GM23338 (cell line): ENCODE measurements around the gene ATOH7.

Experiments
- POLR2AphosphoS5 ChIP-seq: IDR thresholded peaks from 2 replicates; pipeline ENCODE4 v1.6.1; 2016; ENCODE audit warnings: antibody characterized with exemption, low read depth
- TF ChIP-seq, protein P1 (sequence below): IDR thresholded peaks from one replicate; pipeline ENCODE4 v1.6.1; 2018; ENCODE audit warnings: antibody characterized with exemption; ENCODE audit not compliant: unreplicated experiment
- TF ChIP-seq, protein P2 (sequence below), 2 experiments: fragments of 200-600 bp in 1 of 2; sonication (generic) in 1 of 2; conservative IDR thresholded peaks; 2 replicates each; pipeline versions ENCODE4 v1.5.1 to v1.6.1; 2016 to 2017; ENCODE audit warnings: antibody characterized with exemption in 2 of 2, low read depth in 2 of 2, mild to moderate bottlenecking in 2 of 2, moderate library complexity in 1 of 2
- TF ChIP-seq, protein P3 (sequence below): fragments of 250-450 bp; sonication (Bioruptor Pico); IDR thresholded peaks from 2 replicates; pipeline ENCODE4 v1.5.0; 2020; ENCODE audit warnings: mild to moderate bottlenecking, moderate library complexity

DNA sequence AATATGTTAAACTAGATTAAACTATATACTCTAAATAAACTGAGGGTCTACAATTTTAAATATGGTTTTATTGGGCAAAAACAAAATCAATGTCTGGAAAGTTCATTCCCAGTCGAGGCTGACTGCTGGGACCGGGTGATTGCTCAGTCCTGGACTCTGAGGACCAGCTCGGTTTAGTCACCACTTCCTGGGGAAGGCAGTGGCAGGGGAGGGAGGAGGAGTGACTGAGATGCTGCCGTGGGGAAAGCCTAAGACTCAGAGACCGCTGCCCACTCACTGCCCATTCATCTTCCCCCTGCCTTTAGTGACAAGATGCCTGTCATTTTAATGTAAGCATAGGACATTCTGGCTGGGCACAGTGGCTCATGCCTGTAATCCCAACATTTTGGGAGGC lies 29.0 kb downstream of the ATOH7 start:
- TF ChIP-seq, protein P1, sequence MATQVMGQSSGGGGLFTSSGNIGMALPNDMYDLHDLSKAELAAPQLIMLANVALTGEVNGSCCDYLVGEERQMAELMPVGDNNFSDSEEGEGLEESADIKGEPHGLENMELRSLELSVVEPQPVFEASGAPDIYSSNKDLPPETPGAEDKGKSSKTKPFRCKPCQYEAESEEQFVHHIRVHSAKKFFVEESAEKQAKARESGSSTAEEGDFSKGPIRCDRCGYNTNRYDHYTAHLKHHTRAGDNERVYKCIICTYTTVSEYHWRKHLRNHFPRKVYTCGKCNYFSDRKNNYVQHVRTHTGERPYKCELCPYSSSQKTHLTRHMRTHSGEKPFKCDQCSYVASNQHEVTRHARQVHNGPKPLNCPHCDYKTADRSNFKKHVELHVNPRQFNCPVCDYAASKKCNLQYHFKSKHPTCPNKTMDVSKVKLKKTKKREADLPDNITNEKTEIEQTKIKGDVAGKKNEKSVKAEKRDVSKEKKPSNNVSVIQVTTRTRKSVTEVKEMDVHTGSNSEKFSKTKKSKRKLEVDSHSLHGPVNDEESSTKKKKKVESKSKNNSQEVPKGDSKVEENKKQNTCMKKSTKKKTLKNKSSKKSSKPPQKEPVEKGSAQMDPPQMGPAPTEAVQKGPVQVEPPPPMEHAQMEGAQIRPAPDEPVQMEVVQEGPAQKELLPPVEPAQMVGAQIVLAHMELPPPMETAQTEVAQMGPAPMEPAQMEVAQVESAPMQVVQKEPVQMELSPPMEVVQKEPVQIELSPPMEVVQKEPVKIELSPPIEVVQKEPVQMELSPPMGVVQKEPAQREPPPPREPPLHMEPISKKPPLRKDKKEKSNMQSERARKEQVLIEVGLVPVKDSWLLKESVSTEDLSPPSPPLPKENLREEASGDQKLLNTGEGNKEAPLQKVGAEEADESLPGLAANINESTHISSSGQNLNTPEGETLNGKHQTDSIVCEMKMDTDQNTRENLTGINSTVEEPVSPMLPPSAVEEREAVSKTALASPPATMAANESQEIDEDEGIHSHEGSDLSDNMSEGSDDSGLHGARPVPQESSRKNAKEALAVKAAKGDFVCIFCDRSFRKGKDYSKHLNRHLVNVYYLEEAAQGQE = no peak
- no peak for TF ChIP-seq POLR2AphosphoS5
- TF ChIP-seq, protein P2, sequence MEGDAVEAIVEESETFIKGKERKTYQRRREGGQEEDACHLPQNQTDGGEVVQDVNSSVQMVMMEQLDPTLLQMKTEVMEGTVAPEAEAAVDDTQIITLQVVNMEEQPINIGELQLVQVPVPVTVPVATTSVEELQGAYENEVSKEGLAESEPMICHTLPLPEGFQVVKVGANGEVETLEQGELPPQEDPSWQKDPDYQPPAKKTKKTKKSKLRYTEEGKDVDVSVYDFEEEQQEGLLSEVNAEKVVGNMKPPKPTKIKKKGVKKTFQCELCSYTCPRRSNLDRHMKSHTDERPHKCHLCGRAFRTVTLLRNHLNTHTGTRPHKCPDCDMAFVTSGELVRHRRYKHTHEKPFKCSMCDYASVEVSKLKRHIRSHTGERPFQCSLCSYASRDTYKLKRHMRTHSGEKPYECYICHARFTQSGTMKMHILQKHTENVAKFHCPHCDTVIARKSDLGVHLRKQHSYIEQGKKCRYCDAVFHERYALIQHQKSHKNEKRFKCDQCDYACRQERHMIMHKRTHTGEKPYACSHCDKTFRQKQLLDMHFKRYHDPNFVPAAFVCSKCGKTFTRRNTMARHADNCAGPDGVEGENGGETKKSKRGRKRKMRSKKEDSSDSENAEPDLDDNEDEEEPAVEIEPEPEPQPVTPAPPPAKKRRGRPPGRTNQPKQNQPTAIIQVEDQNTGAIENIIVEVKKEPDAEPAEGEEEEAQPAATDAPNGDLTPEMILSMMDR (conservative IDR thresholded peaks at IDR 0.05; ENCODE audit: low read depth in 2 of 2) = no peak
- TF ChIP-seq, protein P3, sequence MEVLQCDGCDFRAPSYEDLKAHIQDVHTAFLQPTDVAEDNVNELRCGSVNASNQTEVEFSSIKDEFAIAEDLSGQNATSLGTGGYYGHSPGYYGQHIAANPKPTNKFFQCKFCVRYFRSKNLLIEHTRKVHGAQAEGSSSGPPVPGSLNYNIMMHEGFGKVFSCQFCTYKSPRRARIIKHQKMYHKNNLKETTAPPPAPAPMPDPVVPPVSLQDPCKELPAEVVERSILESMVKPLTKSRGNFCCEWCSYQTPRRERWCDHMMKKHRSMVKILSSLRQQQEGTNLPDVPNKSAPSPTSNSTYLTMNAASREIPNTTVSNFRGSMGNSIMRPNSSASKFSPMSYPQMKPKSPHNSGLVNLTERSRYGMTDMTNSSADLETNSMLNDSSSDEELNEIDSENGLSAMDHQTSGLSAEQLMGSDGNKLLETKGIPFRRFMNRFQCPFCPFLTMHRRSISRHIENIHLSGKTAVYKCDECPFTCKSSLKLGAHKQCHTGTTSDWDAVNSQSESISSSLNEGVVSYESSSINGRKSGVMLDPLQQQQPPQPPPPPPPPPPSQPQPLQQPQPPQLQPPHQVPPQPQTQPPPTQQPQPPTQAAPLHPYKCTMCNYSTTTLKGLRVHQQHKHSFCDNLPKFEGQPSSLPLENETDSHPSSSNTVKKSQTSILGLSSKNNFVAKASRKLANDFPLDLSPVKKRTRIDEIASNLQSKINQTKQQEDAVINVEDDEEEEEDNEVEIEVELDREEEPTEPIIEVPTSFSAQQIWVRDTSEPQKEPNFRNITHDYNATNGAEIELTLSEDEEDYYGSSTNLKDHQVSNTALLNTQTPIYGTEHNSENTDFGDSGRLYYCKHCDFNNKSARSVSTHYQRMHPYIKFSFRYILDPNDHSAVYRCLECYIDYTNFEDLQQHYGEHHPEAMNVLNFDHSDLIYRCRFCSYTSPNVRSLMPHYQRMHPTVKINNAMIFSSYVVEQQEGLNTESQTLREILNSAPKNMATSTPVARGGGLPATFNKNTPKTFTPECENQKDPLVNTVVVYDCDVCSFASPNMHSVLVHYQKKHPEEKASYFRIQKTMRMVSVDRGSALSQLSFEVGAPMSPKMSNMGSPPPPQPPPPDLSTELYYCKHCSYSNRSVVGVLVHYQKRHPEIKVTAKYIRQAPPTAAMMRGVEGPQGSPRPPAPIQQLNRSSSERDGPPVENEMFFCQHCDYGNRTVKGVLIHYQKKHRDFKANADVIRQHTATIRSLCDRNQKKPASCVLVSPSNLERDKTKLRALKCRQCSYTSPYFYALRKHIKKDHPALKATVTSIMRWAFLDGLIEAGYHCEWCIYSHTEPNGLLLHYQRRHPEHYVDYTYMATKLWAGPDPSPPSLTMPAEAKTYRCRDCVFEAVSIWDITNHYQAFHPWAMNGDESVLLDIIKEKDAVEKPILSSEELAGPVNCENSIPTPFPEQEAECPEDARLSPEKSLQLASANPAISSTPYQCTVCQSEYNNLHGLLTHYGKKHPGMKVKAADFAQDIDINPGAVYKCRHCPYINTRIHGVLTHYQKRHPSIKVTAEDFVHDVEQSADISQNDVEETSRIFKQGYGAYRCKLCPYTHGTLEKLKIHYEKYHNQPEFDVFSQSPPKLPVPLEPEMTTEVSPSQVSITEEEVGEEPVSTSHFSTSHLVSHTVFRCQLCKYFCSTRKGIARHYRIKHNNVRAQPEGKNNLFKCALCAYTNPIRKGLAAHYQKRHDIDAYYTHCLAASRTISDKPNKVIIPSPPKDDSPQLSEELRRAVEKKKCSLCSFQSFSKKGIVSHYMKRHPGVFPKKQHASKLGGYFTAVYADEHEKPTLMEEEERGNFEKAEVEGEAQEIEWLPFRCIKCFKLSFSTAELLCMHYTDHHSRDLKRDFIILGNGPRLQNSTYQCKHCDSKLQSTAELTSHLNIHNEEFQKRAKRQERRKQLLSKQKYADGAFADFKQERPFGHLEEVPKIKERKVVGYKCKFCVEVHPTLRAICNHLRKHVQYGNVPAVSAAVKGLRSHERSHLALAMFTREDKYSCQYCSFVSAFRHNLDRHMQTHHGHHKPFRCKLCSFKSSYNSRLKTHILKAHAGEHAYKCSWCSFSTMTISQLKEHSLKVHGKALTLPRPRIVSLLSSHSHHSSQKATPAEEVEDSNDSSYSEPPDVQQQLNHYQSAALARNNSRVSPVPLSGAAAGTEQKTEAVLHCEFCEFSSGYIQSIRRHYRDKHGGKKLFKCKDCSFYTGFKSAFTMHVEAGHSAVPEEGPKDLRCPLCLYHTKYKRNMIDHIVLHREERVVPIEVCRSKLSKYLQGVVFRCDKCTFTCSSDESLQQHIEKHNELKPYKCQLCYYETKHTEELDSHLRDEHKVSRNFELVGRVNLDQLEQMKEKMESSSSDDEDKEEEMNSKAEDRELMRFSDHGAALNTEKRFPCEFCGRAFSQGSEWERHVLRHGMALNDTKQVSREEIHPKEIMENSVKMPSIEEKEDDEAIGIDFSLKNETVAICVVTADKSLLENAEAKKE (CRISPR knock-in tag) = no peak
